Neural cell (in vitro differentiated cells): ENCODE measurements around the gene NSG1. TPM values are rescaled to one million over a fixed set of nuclear protein-coding genes. Genes with fewer than 3 reads are reported as not detected.
"Not testable (repeated sequence)": the region's sequence is repeated elsewhere in the genome, so short reads cannot be mapped to it uniquely, and the experiment has no call there.

Experiments
- H2AFZ ChIP-seq: fragments of 200-600, 300-800 bp; sonication (generic), shearing (Covaris generic); 2 replicates; pipeline ENCODE4 v1.6.0; 2014; ENCODE audit warnings: low read depth, mild to moderate bottlenecking, antibody characterized with exemption, low read length, moderate library complexity
- H3F3A ChIP-seq: fragments of 200-600 bp; shearing (Covaris generic); 2 replicates; pipeline ENCODE4 v1.6.1; 2016; ENCODE audit warnings: mild to moderate bottlenecking, moderate library complexity, mixed read lengths, antibody characterized with exemption, low read length; ENCODE audit not compliant: insufficient read depth, poor library complexity, severe bottlenecking
- H3K27ac ChIP-seq: fragments of 200-600, 300-800 bp; sonication (generic), shearing (Covaris generic); 2 replicates; pipeline ENCODE4 v1.5.1; 2014; ENCODE audit warnings: mild to moderate bottlenecking, low read length, moderate library complexity
- H3K27me3 ChIP-seq: fragments of 300-800, 200-600 bp; sonication (generic), shearing (Covaris generic); 2 replicates; pipeline ENCODE4 v1.6.0; 2014; ENCODE audit warnings: mild to moderate bottlenecking, low read depth, low read length, moderate library complexity; ENCODE audit not compliant: insufficient read depth
- H3K36me3 ChIP-seq: fragments of 300-800, 200-600 bp; sonication (generic), shearing (Covaris generic); 2 replicates; pipeline ENCODE4 v1.5.1; 2014; ENCODE audit warnings: mild to moderate bottlenecking, antibody characterized with exemption, low read length, moderate library complexity; ENCODE audit not compliant: insufficient read depth
- H3K4me2 ChIP-seq: fragments of 300-800, 200-600 bp; sonication (generic), shearing (Covaris generic); 2 replicates; pipeline ENCODE4 v1.6.0; 2014; ENCODE audit warnings: mild to moderate bottlenecking, low read length
- H3K4me3 ChIP-seq: fragments of 300-800, 200-600 bp; sonication (generic), shearing (Covaris generic); 2 replicates; pipeline ENCODE4 v1.5.1; 2014; ENCODE audit warnings: mild to moderate bottlenecking, low read length, moderate library complexity
- H3K79me2 ChIP-seq: fragments of 200-600 bp; shearing (Covaris generic); replicated peaks from 2 replicates; pipeline ENCODE4 v1.6.0; 2014; ENCODE audit warnings: mild to moderate bottlenecking, low read length, moderate library complexity; ENCODE audit not compliant: insufficient read depth
- H3K9ac ChIP-seq: fragments of 300-800, 200-600 bp; sonication (generic), shearing (Covaris generic); 2 replicates; pipeline ENCODE4 v1.6.1; 2016; ENCODE audit warnings: mild to moderate bottlenecking, low read length, mixed read lengths
- H3K9me2 ChIP-seq: fragments of 200-600 bp; shearing (Covaris generic); 2 replicates; pipeline ENCODE4 v1.6.1; 2016; ENCODE audit warnings: mild to moderate bottlenecking, low read length, mixed read lengths; ENCODE audit not compliant: insufficient read depth
- H3K9me3 ChIP-seq: fragments of 200-600, 300-800 bp; sonication (generic), shearing (Covaris generic); 2 replicates; pipeline ENCODE4 v1.6.1; 2016; ENCODE audit warnings: mild to moderate bottlenecking, mixed run types, low read length, moderate library complexity, mixed read lengths
- H4K20me1 ChIP-seq: fragments of 200-600 bp; shearing (Covaris generic); 2 replicates; pipeline ENCODE4 v1.6.1; 2016; ENCODE audit warnings: mild to moderate bottlenecking, mixed run types; ENCODE audit not compliant: insufficient read depth
- polyA plus RNA-seq: library from polyadenylated mRNA; depleted of rRNA; stranded (reverse); fragments of >200 nt; gene quantifications from 2 replicates; pipeline ENCODE4 v1.2.3, GENCODE V29; 2014

The NSG1 gene
- polyA plus RNA-seq, 1 donor from 2014 or later = 921 TPM

GRCh38 chr4:4465238-4465637 lies 78.3 kb downstream of the NSG1 start:
- not testable (repeated sequence) for H4K20me1 ChIP-seq, H3K27me3 ChIP-seq, H3K36me3 ChIP-seq, H3K9me3 ChIP-seq, H3F3A ChIP-seq, H3K4me2 ChIP-seq, H2AFZ ChIP-seq, H3K27ac ChIP-seq, H3K79me2 ChIP-seq, H3K9me2 ChIP-seq, H3K9ac ChIP-seq, H3K4me3 ChIP-seq

Other genes starting within 250 kb of the NSG1 start
- 0.16 TPM in 1 of 2 replicates, not detected in the other for gene OTOP1, start 160.2 kb upstream of the NSG1 start, polyA plus RNA-seq
- 82.3 and 93.6 TPM in 2 replicates for gene TMEM128, start 138.9 kb upstream of the NSG1 start, polyA plus RNA-seq
- gene LYAR, start 96.9 kb upstream of the NSG1 start, polyA plus RNA-seq = 10.0 and 14.7 TPM in 2 replicates
- gene ZBTB49, start 96.9 kb upstream of the NSG1 start, polyA plus RNA-seq = 16.3 and 16.5 TPM in 2 replicates
- 43.7 and 64.5 TPM in 2 replicates for gene STX18, start 154.9 kb downstream of the NSG1 start, polyA plus RNA-seq